GM11168 (cell line): ENCODE data around the gene RTN4.
"Not testable (repeated sequence)": the region's sequence is repeated elsewhere in the genome, so short reads cannot be mapped to it uniquely, and the experiment has no call there.

Experiments used
- in situ Hi-C: fragments of 300-500 bp; cut with MboI; formaldehyde crosslinking; loops from one replicate; pipeline ENCODE4 v1.12.0; 2022; ENCODE audit warnings: low sequenced_read_pairs; ENCODE audit not compliant: unreplicated experiment

Gene RTN4

GRCh38 chr2:55050100-55050994 lies at the start of gene RTN4:
TSS of gene RTN4 (minus strand) at chr2:55050451. CDS start at chr2:55050300, 151 bp downstream.
- in situ Hi-C loops = no loop called here

- in situ Hi-C loops = no loop called here
These were observed 49.2 kb upstream of the RTN4 start for GRCh38 chr2:55099493-55099877.

GRCh38 chr2:55097461-55098410 lies 47.5 kb upstream of the RTN4 start:
- in situ Hi-C loops = no loop called here

GRCh38 chr2:55097082-55097460 lies 46.8 kb upstream of the RTN4 start:
- in situ Hi-C loops = no loop called here

- in situ Hi-C loops = no loop called here
These were observed 46.3 kb upstream of the RTN4 start for GRCh38 chr2:55096586-55096985.

GRCh38 chr2:55093381-55093780 lies 43.1 kb upstream of the RTN4 start:
- in situ Hi-C loops = no loop called here

GRCh38 chr2:55092439-55092838 lies 42.2 kb upstream of the RTN4 start:
- in situ Hi-C loops = no loop called here

- in situ Hi-C loops = not testable (repeated sequence)
These were observed 41.4 kb upstream of the RTN4 start for GRCh38 chr2:55091681-55092080.

GRCh38 chr2:55090702-55091101 lies 40.5 kb upstream of the RTN4 start:
- in situ Hi-C loops = no loop called here

- in situ Hi-C loops = no loop called here
These were observed 39.5 kb upstream of the RTN4 start for GRCh38 chr2:55089726-55090125.

- in situ Hi-C loops = no loop called here
These were observed 38.1 kb upstream of the RTN4 start for GRCh38 chr2:55088400-55088799.

- in situ Hi-C loops = no loop called here
These were observed 37.7 kb upstream of the RTN4 start for GRCh38 chr2:55087936-55088335.

- in situ Hi-C loops = no loop called here
These were observed 37.2 kb upstream of the RTN4 start for GRCh38 chr2:55087501-55087900.

GRCh38 chr2:55085113-55086040 lies 35.1 kb upstream of the RTN4 start:
- in situ Hi-C loops = no loop called here

- in situ Hi-C loops = no loop called here
These were observed 34.4 kb upstream of the RTN4 start for GRCh38 chr2:55084641-55085040.

- in situ Hi-C loops = no loop called here
These were observed 30.0 kb upstream of the RTN4 start for GRCh38 chr2:55080204-55080738.

- in situ Hi-C loops = no loop called here
These were observed 28.7 kb upstream of the RTN4 start for GRCh38 chr2:55078956-55079355.

GRCh38 chr2:55076721-55077120 lies 26.5 kb upstream of the RTN4 start:
- in situ Hi-C loops = no loop called here

- in situ Hi-C loops = not testable (repeated sequence)
These were observed 25.8 kb upstream of the RTN4 start for GRCh38 chr2:55076019-55076418.
